ENCODE results near the gene PACRG. TPM values are rescaled to one million over a fixed set of nuclear protein-coding genes. Genes with fewer than 3 reads are reported as not detected.

Gene PACRG
- total RNA-seq, 1 donor from 2014 or later = not detected

- Mint-ChIP-seq H3K36me3 (ENCODE audit: low read depth) (no peaks in the 10 kb centered on the region), H3K27ac (no peak overlapping the region), H3K27me3 (ENCODE audit: low read depth) (no peaks in the 10 kb centered on the region), H3K9me3 (no peaks in the 10 kb centered on the region), H3K4me1 (ENCODE audit: low read depth) (no peaks in the 10 kb centered on the region), H3K4me3 (ENCODE audit: low read depth) (no peak overlapping the region)
- no peak for DNase-seq (ENCODE audit: low spot score)
- intact Hi-C loops (cut with micrococcal nuclease) = no loop called here
These were observed 336.6 kb downstream of the PACRG start for GRCh38 chr6:163064397-163064796.

- Mint-ChIP-seq H3K36me3 (ENCODE audit: low read depth) (no peaks in the 10 kb centered on the region), H3K9me3 (no peaks in the 10 kb centered on the region), H3K27ac (no peak overlapping the region), H3K4me3 (ENCODE audit: low read depth) (no peak overlapping the region), H3K4me1 (ENCODE audit: low read depth) (no peaks in the 10 kb centered on the region), H3K27me3 (ENCODE audit: low read depth) (no peaks in the 10 kb centered on the region)
- intact Hi-C loops (cut with micrococcal nuclease) = no loop called here
- DNase-seq (ENCODE audit: low spot score) = no peak
These were observed 338.4 kb downstream of the PACRG start for GRCh38 chr6:163066200-163066599.

GRCh38 chr6:163077134-163077533 is 349.4 kb downstream of the PACRG start:
- intact Hi-C loops (cut with micrococcal nuclease) = no loop called here
- no peaks in the 10 kb centered on the region for H3K4me1 Mint-ChIP-seq (ENCODE audit: low read depth)
- no peak overlapping the region for H3K27ac Mint-ChIP-seq
- no peak overlapping the region for H3K4me3 Mint-ChIP-seq (ENCODE audit: low read depth)
- no peak for DNase-seq (ENCODE audit: low spot score)
- no peaks in the 10 kb centered on the region for H3K27me3 Mint-ChIP-seq (ENCODE audit: low read depth)
- H3K9me3 Mint-ChIP-seq = peaks cover 6% of the 10 kb centered on the region
- no peaks in the 10 kb centered on the region for H3K36me3 Mint-ChIP-seq (ENCODE audit: low read depth)

GRCh38 chr6:163078712-163079111 is 350.9 kb downstream of the PACRG start:
- Mint-ChIP-seq H3K4me1 (ENCODE audit: low read depth) (no peaks in the 10 kb centered on the region), H3K9me3 (no peaks in the 10 kb centered on the region), H3K36me3 (ENCODE audit: low read depth) (no peaks in the 10 kb centered on the region), H3K27me3 (ENCODE audit: low read depth) (no peaks in the 10 kb centered on the region), H3K4me3 (ENCODE audit: low read depth) (no peak overlapping the region), H3K27ac (no peak overlapping the region)
- no peak for DNase-seq (ENCODE audit: low spot score)
- intact Hi-C loops (cut with micrococcal nuclease) = no loop called here

- intact Hi-C loops (cut with micrococcal nuclease) = no loop called here
- Mint-ChIP-seq H3K27me3 (ENCODE audit: low read depth) (no peaks in the 10 kb centered on the region), H3K9me3 (no peaks in the 10 kb centered on the region), H3K4me3 (ENCODE audit: low read depth) (no peak overlapping the region), H3K36me3 (ENCODE audit: low read depth) (no peaks in the 10 kb centered on the region), H3K27ac (no peak overlapping the region), H3K4me1 (ENCODE audit: low read depth) (no peaks in the 10 kb centered on the region)
- no peak for DNase-seq (ENCODE audit: low spot score)
These were observed 352.5 kb downstream of the PACRG start for GRCh38 chr6:163080228-163080627.

- no peak overlapping the region for H3K27ac Mint-ChIP-seq
- no peak for DNase-seq (ENCODE audit: low spot score)
- no peaks in the 10 kb centered on the region for H3K27me3 Mint-ChIP-seq (ENCODE audit: low read depth)
- no peaks in the 10 kb centered on the region for H3K4me1 Mint-ChIP-seq (ENCODE audit: low read depth)
- no peak overlapping the region for H3K4me3 Mint-ChIP-seq (ENCODE audit: low read depth)
- H3K36me3 Mint-ChIP-seq (ENCODE audit: low read depth) = no peaks in the 10 kb centered on the region
- intact Hi-C loops (cut with micrococcal nuclease) = no loop called here
- no peaks in the 10 kb centered on the region for H3K9me3 Mint-ChIP-seq
These were observed 355.4 kb downstream of the PACRG start for GRCh38 chr6:163083141-163083540.

GRCh38 chr6:163085426-163085825 is 357.7 kb downstream of the PACRG start:
- Mint-ChIP-seq H3K27me3 (ENCODE audit: low read depth) (no peaks in the 10 kb centered on the region), H3K27ac (no peak overlapping the region), H3K4me3 (ENCODE audit: low read depth) (no peak overlapping the region), H3K4me1 (ENCODE audit: low read depth) (no peaks in the 10 kb centered on the region), H3K9me3 (no peaks in the 10 kb centered on the region), H3K36me3 (ENCODE audit: low read depth) (no peaks in the 10 kb centered on the region)
- DNase-seq (ENCODE audit: low spot score) = no peak
- intact Hi-C loops (cut with micrococcal nuclease) = no loop called here

- Mint-ChIP-seq H3K27ac (no peak overlapping the region), H3K27me3 (ENCODE audit: low read depth) (no peaks in the 10 kb centered on the region), H3K4me1 (ENCODE audit: low read depth) (no peaks in the 10 kb centered on the region), H3K36me3 (ENCODE audit: low read depth) (no peaks in the 10 kb centered on the region), H3K9me3 (no peaks in the 10 kb centered on the region), H3K4me3 (ENCODE audit: low read depth) (no peak overlapping the region)
- DNase-seq (ENCODE audit: low spot score) = no peak
- intact Hi-C loops (cut with micrococcal nuclease) = no loop called here
These were observed 358.3 kb downstream of the PACRG start for GRCh38 chr6:163085861-163086623.

- H3K9me3 Mint-ChIP-seq = no peaks in the 10 kb centered on the region
- no peak for DNase-seq (ENCODE audit: low spot score)
- no peaks in the 10 kb centered on the region for H3K36me3 Mint-ChIP-seq (ENCODE audit: low read depth)
- no peaks in the 10 kb centered on the region for H3K4me1 Mint-ChIP-seq (ENCODE audit: low read depth)
- H3K27me3 Mint-ChIP-seq (ENCODE audit: low read depth) = no peaks in the 10 kb centered on the region
- no peak overlapping the region for H3K4me3 Mint-ChIP-seq (ENCODE audit: low read depth)
- H3K27ac Mint-ChIP-seq = no peak overlapping the region
- intact Hi-C loops (cut with micrococcal nuclease) = no loop called here
These were observed 358.8 kb downstream of the PACRG start for GRCh38 chr6:163086624-163086920.

- intact Hi-C loops (cut with micrococcal nuclease) = no loop called here
- Mint-ChIP-seq H3K27ac (no peak overlapping the region), H3K4me1 (ENCODE audit: low read depth) (no peaks in the 10 kb centered on the region), H3K27me3 (ENCODE audit: low read depth) (no peaks in the 10 kb centered on the region), H3K4me3 (ENCODE audit: low read depth) (no peak overlapping the region), H3K36me3 (ENCODE audit: low read depth) (no peaks in the 10 kb centered on the region), H3K9me3 (no peaks in the 10 kb centered on the region)
- DNase-seq (ENCODE audit: low spot score) = no peak
These were observed 360.2 kb downstream of the PACRG start for GRCh38 chr6:163087981-163088380.

- H3K36me3 Mint-ChIP-seq (ENCODE audit: low read depth) = no peaks in the 10 kb centered on the region
- H3K27ac Mint-ChIP-seq = no peak overlapping the region
- no peak for DNase-seq (ENCODE audit: low spot score)
- H3K4me1 Mint-ChIP-seq (ENCODE audit: low read depth) = no peaks in the 10 kb centered on the region
- intact Hi-C loops (cut with micrococcal nuclease) = no loop called here
- H3K9me3 Mint-ChIP-seq = no peaks in the 10 kb centered on the region
- H3K4me3 Mint-ChIP-seq (ENCODE audit: low read depth) = no peak overlapping the region
- H3K27me3 Mint-ChIP-seq (ENCODE audit: low read depth) = no peaks in the 10 kb centered on the region
These were observed 365.1 kb downstream of the PACRG start for GRCh38 chr6:163092876-163093275.

- intact Hi-C loops (cut with micrococcal nuclease) = no loop called here
- Mint-ChIP-seq H3K4me3 (ENCODE audit: low read depth) (no peak overlapping the region), H3K27ac (no peak overlapping the region), H3K9me3 (no peaks in the 10 kb centered on the region), H3K36me3 (ENCODE audit: low read depth) (no peaks in the 10 kb centered on the region), H3K4me1 (ENCODE audit: low read depth) (no peaks in the 10 kb centered on the region), H3K27me3 (ENCODE audit: low read depth) (no peaks in the 10 kb centered on the region)
- no peak for DNase-seq (ENCODE audit: low spot score)
These were observed 367.1 kb downstream of the PACRG start for GRCh38 chr6:163094881-163095280.

GRCh38 chr6:163095401-163095800 is 367.6 kb downstream of the PACRG start:
- Mint-ChIP-seq H3K27me3 (ENCODE audit: low read depth) (no peaks in the 10 kb centered on the region), H3K4me1 (ENCODE audit: low read depth) (no peaks in the 10 kb centered on the region), H3K4me3 (ENCODE audit: low read depth) (no peak overlapping the region), H3K36me3 (ENCODE audit: low read depth) (no peaks in the 10 kb centered on the region), H3K9me3 (no peaks in the 10 kb centered on the region), H3K27ac (no peak overlapping the region)
- no peak for DNase-seq (ENCODE audit: low spot score)
- intact Hi-C loops (cut with micrococcal nuclease) = no loop called here

All from activated T-helper 2 cell treated with anti-CD3 and anti-CD28 coated beads, Interferon-gamma antibody, Interleukin-2, Interleukin-4, amounts not matched to agents 10 μg/mL and 5 μg/mL and 100 μg/mL, durations not matched to agents 14 hours and 24 hours and 36 hours (primary cell).